ENCODE results near the gene SLC29A3.
"Not testable (repeated sequence)": the region's sequence is repeated elsewhere in the genome, so short reads cannot be mapped to it uniquely, and the experiment has no call there.

The SLC29A3 gene

DNA sequence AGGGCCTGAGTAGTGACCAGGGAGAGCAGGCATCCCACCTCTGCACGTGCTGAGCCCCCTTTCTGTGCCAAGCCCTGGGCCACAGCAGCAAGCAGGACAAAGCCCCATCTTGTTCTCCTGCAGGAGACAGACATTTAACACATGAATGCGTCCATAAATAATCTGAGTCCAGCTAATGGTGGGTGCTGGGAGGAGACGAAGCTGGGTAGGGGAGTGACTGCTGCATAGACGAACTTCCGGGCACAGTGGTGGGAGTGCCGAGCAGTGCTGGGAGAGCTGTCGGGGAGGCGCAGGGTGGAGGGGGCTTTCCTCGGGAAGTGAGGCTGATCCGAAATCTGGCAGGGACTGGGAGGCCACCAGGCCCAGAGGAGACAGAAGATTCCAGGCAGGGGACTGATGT lies 35.2 kb upstream of the SLC29A3 start:
- no peak for DNase-seq

DNA sequence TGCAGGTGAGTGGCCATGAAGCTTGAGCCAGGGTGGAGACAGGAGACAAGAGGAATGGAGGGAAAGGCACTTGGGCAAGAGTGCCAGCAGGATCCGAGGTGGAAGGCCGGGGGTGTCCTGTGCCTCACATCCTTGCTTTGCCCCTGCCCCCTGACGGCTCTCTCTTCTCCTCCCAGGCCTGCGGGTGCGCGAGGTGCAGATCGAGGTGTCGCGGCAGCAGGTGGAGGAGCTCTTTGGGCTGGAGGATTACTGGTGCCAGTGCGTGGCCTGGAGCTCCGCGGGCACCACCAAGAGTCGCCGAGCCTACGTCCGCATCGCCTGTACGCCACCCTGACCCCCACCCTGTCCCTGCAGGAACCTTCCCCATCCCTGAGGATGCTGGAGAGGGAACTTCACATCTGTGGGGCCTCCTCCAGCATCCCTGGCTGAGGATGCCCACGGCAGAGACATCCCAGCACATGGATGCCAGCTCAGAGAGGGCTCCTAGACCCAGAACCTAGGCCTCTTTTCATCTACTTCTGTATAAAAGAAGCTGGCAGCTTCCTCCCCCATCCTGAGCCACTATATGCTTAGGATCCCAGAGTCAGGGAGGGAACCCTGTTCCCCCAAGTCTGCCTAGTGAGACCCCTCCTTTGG lies 34.4 kb upstream of the SLC29A3 start:
- DNase-seq: no peak

DNA sequence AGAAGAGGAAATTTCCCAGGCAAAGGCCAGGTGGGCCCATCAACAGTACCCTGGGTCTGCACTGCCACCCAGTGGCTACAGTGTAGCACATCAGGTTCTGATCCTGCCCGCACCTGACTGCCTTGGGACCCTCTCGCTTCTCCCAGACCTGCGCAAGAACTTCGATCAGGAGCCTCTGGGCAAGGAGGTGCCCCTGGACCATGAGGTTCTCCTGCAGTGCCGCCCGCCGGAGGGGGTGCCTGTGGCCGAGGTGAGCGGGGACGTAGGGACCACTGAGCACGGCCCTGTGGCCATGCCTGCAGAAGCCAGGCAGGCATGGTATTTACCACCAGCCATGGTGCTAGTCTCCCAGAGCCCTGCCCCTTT lies 33.9 kb upstream of the SLC29A3 start:
- DNase-seq: peak in 31 of 51 donors; percentile 8 to 57 (median 34)

DNA sequence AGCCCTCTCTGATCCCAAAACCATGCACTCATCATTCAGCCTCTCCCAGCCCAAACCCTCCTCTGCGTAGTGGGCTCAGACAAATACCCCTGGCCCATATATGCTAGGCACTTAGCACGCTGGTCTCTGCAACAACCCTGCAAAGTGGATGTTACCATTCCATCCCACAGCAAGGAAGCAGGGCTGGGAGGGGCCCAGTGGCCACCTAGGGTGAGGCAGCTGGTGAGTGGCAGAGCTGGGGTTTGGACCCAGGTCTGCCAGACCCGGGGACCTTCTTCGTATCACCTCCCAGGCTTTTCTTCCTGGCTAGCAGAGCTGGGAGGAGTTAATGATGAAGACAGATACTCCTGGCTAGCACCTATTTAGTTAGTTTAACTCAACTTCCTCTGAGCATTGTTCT lies 33.1 kb upstream of the SLC29A3 start:
- no peak for DNase-seq

DNA sequence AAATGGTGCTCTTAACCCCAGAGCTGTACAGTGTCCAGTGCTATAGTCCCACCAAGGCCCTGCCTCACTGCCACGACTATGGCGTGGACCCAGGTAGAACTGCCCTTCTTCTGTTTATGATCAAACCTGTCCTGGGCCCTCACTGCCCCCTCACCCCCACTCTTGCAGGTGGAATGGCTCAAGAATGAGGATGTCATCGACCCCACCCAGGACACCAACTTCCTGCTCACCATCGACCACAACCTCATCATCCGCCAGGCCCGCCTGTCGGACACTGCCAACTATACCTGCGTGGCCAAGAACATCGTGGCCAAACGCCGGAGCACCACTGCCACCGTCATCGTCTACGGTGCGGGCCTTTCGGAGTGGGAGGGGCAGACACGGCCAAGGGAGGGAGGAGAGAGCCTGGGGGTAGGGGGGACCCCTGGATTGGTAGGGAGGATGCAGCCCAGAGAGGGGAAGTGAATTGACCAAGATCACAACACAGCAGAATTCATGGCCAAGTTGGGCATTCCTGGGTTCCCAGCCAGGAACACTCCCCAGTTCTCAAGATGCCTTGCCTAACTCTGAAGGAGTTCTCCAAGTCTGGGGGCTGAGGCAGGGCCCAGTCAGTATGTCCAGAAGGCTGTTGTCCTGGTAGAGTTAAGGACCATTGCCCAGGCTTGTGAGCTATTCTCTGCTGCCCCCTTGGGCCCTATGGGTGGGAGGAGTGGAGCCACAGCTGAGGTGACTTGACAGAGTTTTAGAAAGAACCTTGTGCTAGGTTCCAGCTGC lies 32.4 kb upstream of the SLC29A3 start:
- DNase-seq: no peak

DNA sequence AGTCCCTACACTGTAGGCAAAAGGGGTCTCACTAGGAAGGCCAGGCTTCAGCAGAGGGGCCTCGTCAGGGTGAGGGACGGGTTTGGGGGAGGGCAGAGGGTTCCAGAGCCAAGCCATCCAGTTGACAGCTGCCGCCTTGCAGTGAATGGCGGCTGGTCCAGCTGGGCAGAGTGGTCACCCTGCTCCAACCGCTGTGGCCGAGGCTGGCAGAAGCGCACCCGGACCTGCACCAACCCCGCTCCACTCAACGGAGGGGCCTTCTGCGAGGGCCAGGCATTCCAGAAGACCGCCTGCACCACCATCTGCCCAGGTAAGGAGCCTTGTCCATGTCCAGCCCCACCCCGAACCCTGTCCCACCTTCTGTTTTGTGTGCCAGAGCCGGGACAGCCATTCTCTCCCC lies 31.6 kb upstream of the SLC29A3 start:
- no peak for DNase-seq

DNA sequence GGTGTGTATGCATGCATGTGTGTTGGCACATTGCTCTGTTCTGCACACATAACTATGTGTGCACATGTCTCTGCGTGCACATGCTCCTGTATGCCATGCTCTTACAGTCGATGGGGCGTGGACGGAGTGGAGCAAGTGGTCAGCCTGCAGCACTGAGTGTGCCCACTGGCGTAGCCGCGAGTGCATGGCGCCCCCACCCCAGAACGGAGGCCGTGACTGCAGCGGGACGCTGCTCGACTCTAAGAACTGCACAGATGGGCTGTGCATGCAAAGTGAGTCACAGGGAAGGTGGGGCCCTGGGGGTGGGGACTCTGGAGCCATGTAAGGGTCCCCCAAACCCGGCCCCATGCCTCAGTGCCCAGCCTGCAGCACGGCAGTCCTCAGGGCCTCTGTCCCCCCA lies 30.6 kb upstream of the SLC29A3 start:
- no peak for DNase-seq

DNA sequence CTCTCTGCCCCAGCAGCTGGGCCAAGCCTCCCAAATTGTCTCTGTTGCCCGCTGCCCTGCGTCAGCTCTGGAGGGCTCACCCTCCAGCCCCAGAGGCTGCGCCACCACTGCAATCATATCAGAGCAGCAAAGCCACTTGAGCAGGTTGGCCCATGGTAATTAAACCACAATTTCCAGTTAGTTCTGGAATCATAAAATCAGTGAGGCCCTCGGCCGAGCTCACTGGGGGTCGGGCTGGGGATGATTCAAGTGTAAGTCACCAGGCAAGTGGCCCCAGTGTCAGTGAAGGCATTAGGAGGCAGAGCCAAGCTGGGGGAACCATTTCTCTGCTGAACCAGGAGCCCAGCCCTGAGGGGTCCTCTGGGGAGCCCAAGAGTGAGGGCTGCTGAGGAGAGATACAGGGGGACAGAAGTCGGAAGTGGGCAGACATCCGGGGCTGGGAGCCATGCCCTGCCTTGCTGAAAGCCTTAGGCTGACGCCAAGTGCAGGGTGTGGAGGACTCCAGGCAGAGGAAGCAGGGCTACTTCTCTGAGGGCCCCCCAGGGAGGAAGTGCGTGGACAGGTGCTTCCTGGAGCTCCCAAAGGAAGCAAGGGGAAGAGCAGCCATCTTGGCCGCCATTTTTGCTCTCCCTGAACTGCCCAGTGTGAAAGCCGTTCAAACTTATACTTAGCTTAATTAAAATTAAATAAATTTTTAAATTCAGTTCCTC lies 29.5 kb upstream of the SLC29A3 start:
- no peak for DNase-seq

DNA sequence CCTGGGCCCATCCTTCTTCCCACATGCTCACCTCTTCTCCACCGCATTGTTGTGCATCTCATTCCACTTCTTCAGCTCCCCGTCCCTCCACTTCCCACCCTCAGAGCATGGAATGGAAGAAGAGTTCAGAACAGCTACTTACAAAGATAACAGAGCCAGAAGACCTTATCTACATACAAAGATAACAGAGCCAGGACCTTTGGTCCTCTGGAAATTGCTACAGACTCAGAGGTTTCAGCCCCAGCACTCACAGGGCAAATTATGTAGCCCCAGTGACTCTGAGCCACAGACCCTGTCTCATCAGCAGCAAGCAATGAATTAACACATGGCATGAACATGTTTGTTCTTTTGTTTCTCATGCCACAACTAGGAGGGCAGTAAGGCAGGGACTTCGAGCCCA lies 28.7 kb upstream of the SLC29A3 start:
- no peak for DNase-seq

DNA sequence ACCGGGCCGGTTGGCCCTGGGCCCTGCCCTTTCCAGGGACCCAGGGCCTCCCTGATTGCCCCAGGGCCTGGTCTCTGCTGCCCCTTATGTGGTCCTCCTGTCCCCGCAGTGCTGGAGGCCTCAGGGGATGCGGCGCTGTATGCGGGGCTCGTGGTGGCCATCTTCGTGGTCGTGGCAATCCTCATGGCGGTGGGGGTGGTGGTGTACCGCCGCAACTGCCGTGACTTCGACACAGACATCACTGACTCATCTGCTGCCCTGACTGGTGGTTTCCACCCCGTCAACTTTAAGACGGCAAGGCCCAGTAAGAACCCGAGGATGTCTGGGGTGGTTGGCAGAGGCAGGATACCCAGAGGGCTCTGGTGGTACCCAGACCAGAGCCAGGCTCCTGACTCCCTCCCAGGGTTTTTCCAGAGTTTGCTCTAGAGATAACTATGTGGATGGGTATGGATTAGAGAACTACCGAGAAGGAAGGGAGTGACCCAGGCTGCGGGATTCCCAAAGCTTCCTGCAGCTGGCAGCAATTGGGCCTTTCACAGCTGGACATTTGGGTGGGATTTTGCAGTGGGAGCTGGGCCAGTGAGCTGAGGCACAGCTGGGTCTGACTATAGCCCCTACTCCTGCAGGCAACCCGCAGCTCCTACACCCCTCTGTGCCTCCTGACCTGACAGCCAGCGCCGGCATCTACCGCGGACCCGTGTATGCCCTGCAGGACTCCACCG lies 28.1 kb upstream of the SLC29A3 start:
- DNase-seq: no peak

DNA sequence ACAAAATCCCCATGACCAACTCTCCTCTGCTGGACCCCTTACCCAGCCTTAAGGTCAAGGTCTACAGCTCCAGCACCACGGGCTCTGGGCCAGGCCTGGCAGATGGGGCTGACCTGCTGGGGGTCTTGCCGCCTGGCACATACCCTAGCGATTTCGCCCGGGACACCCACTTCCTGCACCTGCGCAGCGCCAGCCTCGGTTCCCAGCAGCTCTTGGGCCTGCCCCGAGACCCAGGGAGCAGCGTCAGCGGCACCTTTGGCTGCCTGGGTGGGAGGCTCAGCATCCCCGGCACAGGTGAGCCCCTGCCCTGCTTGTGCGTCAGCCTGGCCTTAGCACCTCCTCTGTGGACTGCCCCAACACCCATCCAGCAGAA lies 27.5 kb upstream of the SLC29A3 start:
- DNase-seq: no peak

DNA sequence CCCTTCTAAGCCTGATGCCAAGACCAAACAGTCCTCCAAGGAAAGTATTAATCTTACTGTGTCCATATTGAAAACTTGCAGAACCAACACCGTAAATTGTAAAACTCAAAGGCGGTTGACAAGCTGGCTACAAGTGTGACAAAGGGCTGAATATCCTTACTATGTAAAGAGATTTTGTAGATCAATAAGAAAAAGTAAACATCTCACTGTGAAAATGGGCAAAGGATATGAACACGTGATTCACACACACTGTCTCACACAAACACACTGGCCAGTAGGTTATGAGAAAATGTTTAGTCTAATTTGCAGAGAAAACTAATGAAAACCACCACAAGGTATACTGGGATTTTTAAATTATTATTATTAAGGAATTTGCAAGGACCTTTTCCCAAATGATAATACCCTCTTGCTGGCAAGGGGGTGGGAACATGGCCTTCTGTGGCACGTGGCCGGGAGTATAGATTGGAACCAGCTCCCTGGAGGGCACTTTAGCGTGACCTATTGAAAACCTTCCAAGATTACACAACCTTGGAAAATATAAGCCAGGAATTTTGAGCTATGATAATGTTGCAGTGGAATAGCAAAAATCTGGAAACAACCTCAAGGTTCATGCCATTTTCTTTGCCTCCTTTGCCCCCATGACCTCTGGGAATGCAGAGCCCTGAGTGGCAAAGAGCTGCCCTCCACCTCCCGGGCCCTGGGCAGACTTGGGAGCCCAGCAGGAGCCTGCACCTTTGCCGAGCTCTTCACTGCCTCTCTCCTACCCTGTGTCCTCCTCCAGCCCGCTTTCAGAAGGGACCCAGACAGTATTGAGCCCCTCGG lies 26.2 kb upstream of the SLC29A3 start:
- no peak for DNase-seq

DNA sequence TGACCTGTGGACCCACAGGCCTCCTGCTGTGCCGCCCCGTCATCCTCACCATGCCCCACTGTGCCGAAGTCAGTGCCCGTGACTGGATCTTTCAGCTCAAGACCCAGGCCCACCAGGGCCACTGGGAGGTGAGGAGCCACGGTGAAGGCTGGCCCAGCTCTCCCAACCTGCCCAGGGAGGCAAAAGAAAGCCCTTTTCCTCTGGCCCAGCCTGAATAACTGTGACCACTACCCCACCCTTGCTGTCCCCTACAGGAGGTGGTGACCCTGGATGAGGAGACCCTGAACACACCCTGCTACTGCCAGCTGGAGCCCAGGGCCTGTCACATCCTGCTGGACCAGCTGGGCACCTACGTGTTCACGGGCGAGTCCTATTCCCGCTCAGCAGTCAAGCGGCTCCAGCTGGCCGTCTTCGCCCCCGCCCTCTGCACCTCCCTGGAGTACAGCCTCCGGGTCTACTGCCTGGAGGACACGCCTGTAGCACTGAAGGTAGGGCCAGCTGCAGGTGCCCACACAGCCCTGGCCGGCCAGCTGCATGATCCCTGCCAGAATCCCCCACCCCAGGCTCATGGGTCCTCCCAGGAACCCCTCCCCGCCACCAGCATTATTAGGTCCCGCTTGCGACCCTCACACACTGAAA lies 25.5 kb upstream of the SLC29A3 start:
- DNase-seq: no peak

DNA sequence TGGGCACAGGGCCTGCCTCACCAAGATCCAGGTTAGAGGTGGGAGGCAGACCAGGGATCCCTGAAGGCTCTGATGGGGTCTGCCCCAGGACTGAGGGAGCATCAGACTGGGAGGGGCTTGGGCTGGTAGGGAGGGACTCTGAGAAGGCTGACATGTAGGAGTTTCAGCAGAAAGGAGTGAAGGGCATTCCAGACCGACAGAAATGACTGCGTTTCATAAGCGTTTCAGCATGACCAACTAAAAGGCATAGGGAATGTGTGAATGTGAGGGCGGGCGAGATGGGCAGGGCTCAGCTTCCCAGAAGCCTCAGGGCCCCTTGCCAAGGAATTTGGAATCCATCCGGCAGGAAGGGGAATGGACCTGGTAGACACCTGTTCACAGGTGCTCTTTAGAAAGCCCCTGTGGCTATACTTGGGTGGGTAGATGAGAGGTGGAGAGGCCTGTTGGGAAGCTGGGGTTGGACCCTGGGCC lies 24.9 kb upstream of the SLC29A3 start:
- no peak for DNase-seq

DNA sequence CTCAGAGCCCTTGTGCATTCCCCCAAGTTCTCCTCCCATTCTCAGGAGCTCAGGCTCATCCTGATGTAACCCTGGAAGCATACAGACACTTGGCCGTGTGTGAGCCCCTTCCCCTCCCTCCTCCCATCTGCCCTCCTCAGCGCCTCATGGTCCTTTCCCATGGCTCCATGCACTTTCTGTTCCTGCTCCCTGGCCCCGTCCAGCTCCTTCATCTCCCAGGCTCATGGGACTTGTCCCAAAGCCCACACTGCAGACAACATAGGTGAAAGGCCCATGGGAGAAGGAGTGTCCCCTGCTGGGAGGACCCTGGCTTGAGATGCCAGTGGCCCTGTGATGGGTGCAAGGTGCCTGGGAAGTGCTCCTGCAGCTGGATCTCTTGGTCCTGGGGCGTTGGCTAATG lies 24.2 kb upstream of the SLC29A3 start:
- no peak for DNase-seq

DNA sequence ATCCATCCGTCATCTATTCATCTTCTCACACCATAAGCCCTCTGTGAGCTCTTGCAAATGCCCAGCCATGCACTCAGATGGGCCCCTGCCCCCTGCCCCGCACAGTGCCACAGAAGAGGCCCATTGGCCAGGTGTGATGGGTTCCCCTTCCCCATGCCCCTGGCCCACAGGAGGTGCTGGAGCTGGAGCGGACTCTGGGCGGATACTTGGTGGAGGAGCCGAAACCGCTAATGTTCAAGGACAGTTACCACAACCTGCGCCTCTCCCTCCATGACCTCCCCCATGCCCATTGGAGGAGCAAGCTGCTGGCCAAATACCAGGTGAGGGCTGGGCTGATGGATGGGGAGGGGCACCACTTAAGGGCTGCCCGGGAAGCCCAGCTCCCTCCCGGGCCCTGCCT lies 23.4 kb upstream of the SLC29A3 start:
- no peak for DNase-seq

DNA sequence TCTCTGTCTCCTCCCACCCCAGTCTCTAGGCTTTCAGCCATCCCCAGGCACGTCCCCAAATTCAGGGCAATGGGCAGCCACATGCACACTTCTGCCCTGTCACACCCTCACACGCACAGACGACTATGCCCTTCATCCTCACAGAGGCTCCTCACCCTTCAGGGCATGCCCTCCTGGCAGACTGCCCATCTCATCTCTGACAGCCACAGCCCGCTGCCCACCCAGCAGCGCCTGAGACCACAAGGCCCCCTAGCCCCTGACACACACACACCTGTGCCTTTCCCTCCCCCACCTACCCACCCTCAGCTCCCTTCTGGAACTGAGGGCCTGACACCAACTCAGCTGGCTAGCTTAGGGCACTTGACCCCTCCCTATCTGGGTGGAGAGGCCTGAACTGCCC lies 23.0 kb upstream of the SLC29A3 start:
- no peak for DNase-seq

DNA sequence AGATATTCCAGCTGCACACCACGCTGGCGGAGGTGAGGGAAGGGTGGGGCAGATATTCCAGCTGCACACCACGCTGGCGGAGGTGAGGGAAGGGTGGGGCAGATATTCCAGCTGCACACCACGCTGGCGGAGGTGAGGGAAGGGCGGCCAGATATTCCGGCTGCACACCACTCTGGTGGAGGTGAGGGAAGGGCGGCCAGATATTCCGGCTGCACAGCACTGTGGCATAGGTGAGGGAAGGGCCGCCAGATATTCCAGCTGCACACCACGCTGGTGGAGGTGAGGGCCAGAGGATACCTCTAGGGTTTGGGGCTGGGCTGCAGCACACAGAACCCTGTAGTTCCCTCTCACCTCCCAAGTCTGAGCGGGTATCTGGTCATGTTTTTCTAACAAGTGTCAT lies 22.2 kb upstream of the SLC29A3 start:
- DNase-seq: not testable (repeated sequence)

DNA sequence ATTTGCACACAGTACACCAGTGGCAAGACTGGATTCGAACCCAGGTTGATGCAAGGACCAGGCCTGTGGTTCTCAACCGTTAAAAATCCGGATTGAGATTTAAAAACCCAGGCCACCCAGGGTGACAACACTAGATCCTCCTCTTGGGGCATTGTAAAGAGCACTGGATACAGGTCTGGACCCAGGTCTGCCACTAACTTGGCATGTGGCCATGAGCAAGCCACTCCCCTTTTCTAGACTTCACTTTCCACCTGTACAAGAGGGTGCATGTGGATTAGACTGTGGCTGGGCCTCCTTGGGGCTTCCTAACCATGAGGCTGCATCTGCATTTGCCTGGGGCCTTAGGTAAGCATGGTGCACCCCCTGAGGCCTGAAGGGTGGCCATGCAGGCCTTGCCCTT lies 21.7 kb upstream of the SLC29A3 start:
- no peak for DNase-seq

DNA sequence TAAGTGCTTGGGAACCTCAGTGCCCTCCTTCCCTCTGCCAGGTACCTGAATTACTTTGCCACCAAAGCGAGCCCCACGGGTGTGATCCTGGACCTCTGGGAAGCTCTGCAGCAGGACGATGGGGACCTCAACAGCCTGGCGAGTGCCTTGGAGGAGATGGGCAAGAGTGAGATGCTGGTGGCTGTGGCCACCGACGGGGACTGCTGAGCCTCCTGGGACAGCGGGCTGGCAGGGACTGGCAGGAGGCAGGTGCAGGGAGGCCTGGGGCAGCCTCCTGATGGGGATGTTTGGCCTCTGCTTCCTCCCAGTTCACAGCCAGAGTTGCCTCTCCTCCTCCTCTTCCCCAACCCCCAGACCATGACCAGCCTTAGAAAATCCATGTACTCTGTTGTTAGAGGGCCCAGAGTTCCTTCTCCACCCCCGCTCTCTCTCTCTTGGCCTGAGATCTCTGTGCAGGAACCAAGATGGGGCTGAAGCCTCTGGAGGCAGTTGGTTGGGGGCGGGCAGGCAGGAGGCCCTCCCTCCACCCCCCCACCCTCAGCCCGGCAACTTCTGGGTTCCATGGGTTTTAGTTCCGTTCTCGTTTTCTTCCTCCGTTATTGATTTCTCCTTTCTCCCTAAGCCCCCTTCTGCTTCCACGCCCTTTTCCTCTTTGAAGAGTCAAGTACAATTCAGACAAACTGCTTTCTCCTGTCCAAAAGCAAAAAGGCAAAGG lies 19.8 kb upstream of the SLC29A3 start:
- no peak for DNase-seq

Measured in hypothalamus (tissue), 51 donors.